DMS53 (cell line): ENCODE measurements around the gene WDTC1.

ENCODE experiments used
- DNase-seq: peaks from one replicate; lab custom pipeline; 2025; lab: John Stamatoyannopoulos, UW

WDTC1 gene

GRCh38 chr1:27301582-27302199 lies 67.3 kb downstream of the WDTC1 start:
- DNase-seq: peak; percentile 44

- DNase-seq: no peak
Observed at GRCh38 chr1:27302612-27303011, 68.2 kb downstream of the WDTC1 start.

- no peak for DNase-seq
Observed at GRCh38 chr1:27303509-27303908, 69.1 kb downstream of the WDTC1 start.

GRCh38 chr1:27306071-27306470 lies 71.6 kb downstream of the WDTC1 start:
- DNase-seq: no peak

GRCh38 chr1:27306892-27307761 lies 72.7 kb downstream of the WDTC1 start:
- DNase-seq: peak; percentile 35

GRCh38 chr1:27307874-27308598 lies 73.6 kb downstream of the WDTC1 start:
- DNase-seq: no peak

- no peak for DNase-seq
Observed at GRCh38 chr1:27314169-27314568, 79.7 kb downstream of the WDTC1 start.

GRCh38 chr1:27314737-27315136 lies 80.3 kb downstream of the WDTC1 start:
- no peak for DNase-seq

- peak; percentile 33 for DNase-seq
Observed at GRCh38 chr1:27316860-27317259, 82.4 kb downstream of the WDTC1 start.

- no peak for DNase-seq
Observed at GRCh38 chr1:27318136-27318535, 83.7 kb downstream of the WDTC1 start.

GRCh38 chr1:27318596-27318995 lies 84.2 kb downstream of the WDTC1 start:
- no peak for DNase-seq

- DNase-seq: peak; percentile 99
Observed at GRCh38 chr1:27321813-27322568, 87.6 kb downstream of the WDTC1 start, which contains the start of gene TMEM222. Gene TMEM222 (plus strand): TSS chr1:27322163. CDS start chr1:27322198, 35 bp downstream.

- peak; percentile 35 for DNase-seq
Observed at GRCh38 chr1:27322569-27323240, 88.3 kb downstream of the WDTC1 start.

GRCh38 chr1:27325286-27325685 lies 90.9 kb downstream of the WDTC1 start:
- no peak for DNase-seq

- DNase-seq: no peak
Observed at GRCh38 chr1:27327964-27328363, 93.5 kb downstream of the WDTC1 start.

GRCh38 chr1:27330786-27331185 lies 96.4 kb downstream of the WDTC1 start:
- no peak for DNase-seq

GRCh38 chr1:27331426-27331825 lies 97.0 kb downstream of the WDTC1 start:
- no peak for DNase-seq

GRCh38 chr1:27331922-27332321 lies 97.5 kb downstream of the WDTC1 start:
- DNase-seq: no peak

GRCh38 chr1:27332536-27333281 lies 98.3 kb downstream of the WDTC1 start:
- peak; percentile 65 for DNase-seq

GRCh38 chr1:27333717-27334279 lies 99.4 kb downstream of the WDTC1 start:
- DNase-seq: no peak
